ENCODE measurements around the gene OR52A5. TPM values are rescaled to one million over a fixed set of nuclear protein-coding genes. Genes with fewer than 3 reads are reported as not detected.

The OR52A5 gene
- total and polyA plus RNA-seq, 2 donors from 2014 or later, result not detected

DNA sequence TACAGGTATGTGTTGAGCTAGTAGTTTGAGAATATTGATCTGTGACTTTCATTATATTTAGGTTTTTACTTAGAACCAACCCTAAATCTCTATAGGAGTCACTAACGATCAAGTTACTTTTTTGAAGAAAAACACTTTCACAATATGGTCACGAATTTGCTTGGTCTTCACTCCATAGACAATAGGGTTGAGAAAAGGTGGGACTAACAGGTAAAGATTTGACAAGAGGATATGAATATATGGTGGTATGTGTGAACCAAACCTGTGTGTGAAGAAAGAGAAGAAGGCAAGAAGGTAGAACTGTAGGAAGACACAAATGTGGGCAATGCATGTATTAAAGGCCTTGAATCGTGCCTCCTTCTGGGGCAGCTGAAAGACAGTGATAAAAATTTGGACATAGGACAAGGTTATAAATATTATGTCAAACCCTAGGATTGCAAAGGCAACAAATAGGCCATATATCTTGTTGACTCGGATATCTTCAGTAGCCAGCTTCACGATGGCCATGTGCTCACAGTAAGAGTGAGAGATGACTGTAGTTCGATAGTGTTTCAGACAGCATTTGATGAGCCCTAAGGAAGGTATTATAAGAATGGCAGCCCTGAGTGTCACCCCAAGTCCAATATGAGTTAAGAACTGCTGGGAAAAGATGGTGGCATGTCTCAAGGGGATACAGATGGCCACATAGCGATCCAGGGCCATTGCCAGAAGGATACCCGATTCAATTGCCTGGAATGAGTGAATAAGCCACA, 6.4 kb downstream of the OR52A5 start:
- Histone ChIP-seq H3K27me3 (ENCODE audit: control insufficient read depth, insufficient read depth, low read length) (no peaks in the 10 kb centered on the region), H3K27ac (ENCODE audit: low read depth in 2 of 2, low read length in 2 of 2) (no peak overlapping the region), H3K9me3 (ENCODE audit: control insufficient read depth in 2 of 3, insufficient read depth in 1 of 3, low read length in 3 of 3) (no peaks in the 10 kb centered on the region), H3K36me3 (ENCODE audit: control insufficient read depth in 2 of 3, insufficient read depth in 3 of 3, low read length in 3 of 3) (no peaks in the 10 kb centered on the region), H3K9ac (ENCODE audit: low read length in 3 of 3) (no peak overlapping the region), H3K4me1 (ENCODE audit: control insufficient read depth in 2 of 3, insufficient read depth in 2 of 3, low read depth in 1 of 3, low read length in 3 of 3) (no peaks in the 10 kb centered on the region), H3K4me3 (ENCODE audit: low read length in 3 of 3) (no peak overlapping the region)
- TF ChIP-seq, protein P1, sequence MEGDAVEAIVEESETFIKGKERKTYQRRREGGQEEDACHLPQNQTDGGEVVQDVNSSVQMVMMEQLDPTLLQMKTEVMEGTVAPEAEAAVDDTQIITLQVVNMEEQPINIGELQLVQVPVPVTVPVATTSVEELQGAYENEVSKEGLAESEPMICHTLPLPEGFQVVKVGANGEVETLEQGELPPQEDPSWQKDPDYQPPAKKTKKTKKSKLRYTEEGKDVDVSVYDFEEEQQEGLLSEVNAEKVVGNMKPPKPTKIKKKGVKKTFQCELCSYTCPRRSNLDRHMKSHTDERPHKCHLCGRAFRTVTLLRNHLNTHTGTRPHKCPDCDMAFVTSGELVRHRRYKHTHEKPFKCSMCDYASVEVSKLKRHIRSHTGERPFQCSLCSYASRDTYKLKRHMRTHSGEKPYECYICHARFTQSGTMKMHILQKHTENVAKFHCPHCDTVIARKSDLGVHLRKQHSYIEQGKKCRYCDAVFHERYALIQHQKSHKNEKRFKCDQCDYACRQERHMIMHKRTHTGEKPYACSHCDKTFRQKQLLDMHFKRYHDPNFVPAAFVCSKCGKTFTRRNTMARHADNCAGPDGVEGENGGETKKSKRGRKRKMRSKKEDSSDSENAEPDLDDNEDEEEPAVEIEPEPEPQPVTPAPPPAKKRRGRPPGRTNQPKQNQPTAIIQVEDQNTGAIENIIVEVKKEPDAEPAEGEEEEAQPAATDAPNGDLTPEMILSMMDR (IDR thresholded peaks at IDR 0.05; ENCODE audit: borderline replicate concordance, extremely low read depth, insufficient read depth), result no peak
- FAIRE-seq (no peak), DNase-seq (no peak)
- intact Hi-C loops (cut with DNase I), result no loop called here

DNA sequence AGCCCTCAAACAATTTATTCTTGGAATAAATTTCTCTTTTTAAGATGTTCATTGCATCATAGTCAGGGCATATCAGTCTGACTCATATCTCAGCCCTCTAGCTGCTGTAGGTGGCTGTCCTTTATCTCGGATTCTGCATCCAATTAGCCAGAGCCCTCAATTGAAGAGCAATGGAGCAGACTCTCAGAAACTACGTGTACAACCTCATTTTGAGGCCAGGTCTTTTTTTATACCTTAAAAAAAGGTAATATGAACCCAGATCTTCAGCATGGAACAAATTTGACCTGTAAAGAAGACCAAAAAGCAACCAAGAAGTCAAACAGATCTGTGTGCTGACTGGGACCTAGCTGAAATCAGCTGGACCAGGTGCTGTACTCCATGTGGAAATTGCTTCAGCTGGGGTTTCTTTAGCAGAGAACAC, 8.7 kb downstream of the OR52A5 start:
- Histone ChIP-seq H3K4me3 (ENCODE audit: low read length in 3 of 3) (no peak overlapping the region), H3K27ac (ENCODE audit: low read depth in 2 of 2, low read length in 2 of 2) (no peak overlapping the region), H3K9me3 (ENCODE audit: control insufficient read depth in 2 of 3, insufficient read depth in 1 of 3, low read length in 3 of 3) (no peaks in the 10 kb centered on the region), H3K4me1 (ENCODE audit: control insufficient read depth in 2 of 3, insufficient read depth in 2 of 3, low read depth in 1 of 3, low read length in 3 of 3) (no peaks in the 10 kb centered on the region), H3K9ac (ENCODE audit: low read length in 3 of 3) (no peak overlapping the region), H3K27me3 (ENCODE audit: control insufficient read depth, insufficient read depth, low read length) (no peaks in the 10 kb centered on the region), H3K36me3 (ENCODE audit: control insufficient read depth in 2 of 3, insufficient read depth in 3 of 3, low read length in 3 of 3) (no peaks in the 10 kb centered on the region)
- TF ChIP-seq, protein P1 (IDR thresholded peaks at IDR 0.05; ENCODE audit: borderline replicate concordance, extremely low read depth, insufficient read depth), result no peak
- FAIRE-seq (no peak), DNase-seq (no peak)
- intact Hi-C loops (cut with DNase I), result no loop called here

DNA sequence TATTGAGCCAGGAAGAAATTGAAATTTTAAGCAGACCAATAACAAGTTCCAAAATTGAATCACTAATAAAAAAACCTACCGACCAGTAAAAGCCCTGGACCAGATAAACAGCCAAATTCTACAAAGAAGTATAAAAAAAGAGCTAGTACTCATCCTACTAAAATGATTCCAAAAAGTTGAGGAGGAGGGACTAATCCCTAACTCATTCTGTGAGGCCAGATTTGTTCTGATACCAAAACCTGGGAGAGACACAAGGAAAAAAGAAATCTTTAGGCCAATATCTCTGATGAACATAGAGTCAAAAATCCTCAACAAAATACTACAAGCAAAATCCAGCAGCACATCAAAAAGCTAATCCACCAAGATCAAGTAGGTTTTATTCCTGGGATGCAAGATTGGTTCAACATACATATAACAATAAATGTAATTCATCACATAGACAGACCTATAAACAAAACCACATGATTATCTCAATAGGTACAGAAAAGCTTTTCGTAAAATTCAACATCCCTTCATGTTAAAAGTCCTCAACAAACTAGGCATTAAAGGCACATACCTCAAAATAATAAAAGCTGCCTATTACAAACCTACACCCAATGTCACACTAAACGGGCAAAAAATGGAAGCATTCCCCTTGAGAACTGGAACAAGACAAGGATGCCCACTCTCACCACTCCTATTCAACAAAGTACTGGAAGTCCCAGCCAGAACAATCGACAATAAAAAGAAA, 13.1 kb downstream of the OR52A5 start:
- intact Hi-C loops (cut with DNase I), result no loop called here
- TF ChIP-seq, protein P1 (IDR thresholded peaks at IDR 0.05; ENCODE audit: borderline replicate concordance, extremely low read depth, insufficient read depth), result no peak
- Histone ChIP-seq H3K27me3 (ENCODE audit: control insufficient read depth, insufficient read depth, low read length) (no peaks in the 10 kb centered on the region), H3K9ac (ENCODE audit: low read length in 3 of 3) (no peak overlapping the region), H3K4me1 (ENCODE audit: control insufficient read depth in 2 of 3, insufficient read depth in 2 of 3, low read depth in 1 of 3, low read length in 3 of 3) (no peaks in the 10 kb centered on the region), H3K36me3 (ENCODE audit: control insufficient read depth in 2 of 3, insufficient read depth in 3 of 3, low read length in 3 of 3) (no peaks in the 10 kb centered on the region), H3K27ac (ENCODE audit: low read depth in 2 of 2, low read length in 2 of 2) (no peak overlapping the region), H3K9me3 (ENCODE audit: control insufficient read depth in 2 of 3, insufficient read depth in 1 of 3, low read length in 3 of 3) (no peaks in the 10 kb centered on the region), H3K4me3 (ENCODE audit: low read length in 3 of 3) (no peak overlapping the region)
- DNase-seq, result no peak
- FAIRE-seq, result no peak

Measured in kidney (tissue), 14 donors.